HG03432 (cell line): ENCODE measurements around the gene HERC5.
"Not testable (repeated sequence)": the region's sequence is repeated elsewhere in the genome, so short reads cannot be mapped to it uniquely, and the experiment has no call there.

Source experiments
- ATAC-seq: cut with Tn5 transposase; IDR thresholded peaks from one replicate; pipeline ENCODE4 v1.9.1; 2021; ENCODE audit warnings: mild to moderate bottlenecking, moderate library complexity; ENCODE audit not compliant: unreplicated experiment

The HERC5 gene

DNA sequence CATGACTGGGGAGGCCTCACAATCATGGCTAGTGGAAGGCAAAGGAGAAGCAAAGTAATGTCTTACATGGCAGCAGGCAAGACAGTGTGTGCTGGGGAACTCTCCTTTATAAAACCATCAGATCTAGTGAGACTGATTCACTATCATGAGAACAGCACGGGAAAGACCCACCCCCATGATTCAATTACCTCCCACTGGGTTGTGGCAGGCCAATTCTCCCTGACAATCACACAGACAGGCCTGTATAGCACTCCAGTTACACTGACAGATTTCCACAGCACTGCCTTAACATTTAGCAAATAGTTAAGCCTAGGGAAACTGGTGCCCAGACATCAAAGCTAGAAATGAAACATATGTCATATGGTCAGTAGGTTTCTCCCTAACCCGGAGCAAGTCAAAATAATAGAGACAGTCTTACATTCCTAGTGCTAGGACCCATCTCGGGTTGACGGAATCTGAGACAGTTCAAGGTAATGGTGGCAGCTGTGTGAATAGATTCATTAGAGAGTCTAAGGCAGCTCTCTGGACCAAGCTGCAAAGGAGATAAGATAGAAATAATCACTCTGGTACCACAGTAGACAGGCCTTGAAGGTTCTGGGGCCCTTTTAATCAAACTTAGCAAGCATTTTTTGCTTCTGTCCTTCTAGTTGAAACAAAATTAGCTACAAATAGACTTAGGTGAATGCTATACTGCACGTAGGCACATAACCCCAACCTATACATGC is 9.4 kb upstream of the HERC5 start:
- no peak for ATAC-seq

DNA sequence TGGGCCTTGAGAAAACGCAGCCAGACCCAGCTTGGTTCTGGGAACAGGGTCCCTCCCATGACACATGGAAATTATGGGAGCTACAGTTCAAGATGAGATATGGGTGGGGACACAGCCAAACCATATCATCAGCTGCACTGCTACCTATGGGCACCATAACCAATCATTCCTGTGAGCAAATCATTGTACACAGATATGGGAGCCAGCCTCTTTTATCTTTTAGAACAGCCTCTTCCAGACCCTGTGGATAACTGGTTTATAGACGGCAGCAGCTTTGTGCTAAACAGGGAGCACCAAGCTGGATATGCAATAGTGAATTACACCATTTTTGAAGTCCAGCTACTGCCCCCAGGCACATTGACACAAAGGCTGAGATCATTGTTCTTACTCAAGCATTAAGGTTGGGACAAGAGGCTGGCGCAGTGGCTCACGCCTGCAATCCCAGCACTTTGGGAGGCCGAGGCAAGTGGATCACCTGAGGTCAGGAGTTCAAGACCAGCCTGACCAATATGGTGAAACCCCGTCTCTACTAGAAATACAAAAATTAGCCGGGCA is 8.6 kb upstream of the HERC5 start:
- not testable (repeated sequence) for ATAC-seq

DNA sequence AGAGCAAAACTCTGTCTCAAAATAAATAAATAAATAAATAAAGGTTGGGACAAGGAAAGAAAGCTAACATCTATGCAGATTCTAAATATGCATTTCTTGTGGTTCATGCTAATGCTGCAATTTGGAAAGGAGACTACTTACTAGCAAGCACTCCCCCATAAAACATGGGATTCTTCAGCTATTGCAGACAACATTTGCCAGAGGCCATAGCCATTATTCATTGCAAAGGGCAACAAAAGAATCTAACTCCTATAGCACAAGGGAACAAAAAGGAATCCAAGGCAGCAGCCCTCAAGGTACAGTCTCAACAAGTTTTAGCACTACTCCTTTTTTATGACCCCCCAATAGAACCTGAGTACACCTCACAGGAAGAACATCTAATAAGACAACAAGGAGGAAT is 8.0 kb upstream of the HERC5 start:
- ATAC-seq, result no peak

- no peak for ATAC-seq
Observed at GRCh38 chr4:88449290-88449689, 7.6 kb upstream of the HERC5 start.

DNA sequence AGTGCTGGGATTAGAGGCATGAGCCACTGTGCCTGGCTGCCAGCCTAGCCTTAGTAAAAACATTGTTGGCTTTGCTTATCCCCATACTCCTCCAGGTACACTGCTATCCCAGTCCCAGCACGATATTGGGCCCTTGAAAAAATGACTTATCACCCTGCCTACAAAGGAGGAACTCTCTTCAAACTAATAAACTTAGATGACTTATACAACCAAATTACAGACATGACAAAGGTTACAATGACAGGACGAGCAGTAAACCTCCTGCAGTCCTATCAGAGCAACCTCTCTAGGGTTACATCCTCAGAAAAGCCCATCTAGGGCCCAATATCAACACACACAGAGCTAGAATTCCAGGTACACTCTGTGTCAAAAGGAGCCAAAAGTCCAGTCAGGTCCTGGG is 5.7 kb upstream of the HERC5 start:
- no peak for ATAC-seq

DNA sequence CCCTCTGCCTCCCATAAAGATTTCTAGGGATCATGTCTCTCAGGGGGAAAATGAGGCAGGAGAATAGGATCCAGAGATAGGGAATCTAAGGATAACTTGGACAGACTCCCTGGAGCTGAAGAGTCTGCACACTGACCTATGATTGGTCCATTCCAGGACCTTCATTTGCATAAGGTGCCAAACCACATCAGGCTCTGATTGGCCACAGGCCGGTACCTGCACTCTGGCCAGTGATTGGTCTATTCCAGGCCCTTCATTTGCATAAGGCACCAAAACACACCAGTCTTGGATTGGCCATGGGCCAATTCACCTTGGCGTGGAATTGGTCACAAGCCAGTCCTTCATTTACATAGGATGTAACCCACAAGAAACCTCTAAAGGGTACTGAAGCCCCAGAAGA is 4.0 kb upstream of the HERC5 start:
- ATAC-seq, result no peak

DNA sequence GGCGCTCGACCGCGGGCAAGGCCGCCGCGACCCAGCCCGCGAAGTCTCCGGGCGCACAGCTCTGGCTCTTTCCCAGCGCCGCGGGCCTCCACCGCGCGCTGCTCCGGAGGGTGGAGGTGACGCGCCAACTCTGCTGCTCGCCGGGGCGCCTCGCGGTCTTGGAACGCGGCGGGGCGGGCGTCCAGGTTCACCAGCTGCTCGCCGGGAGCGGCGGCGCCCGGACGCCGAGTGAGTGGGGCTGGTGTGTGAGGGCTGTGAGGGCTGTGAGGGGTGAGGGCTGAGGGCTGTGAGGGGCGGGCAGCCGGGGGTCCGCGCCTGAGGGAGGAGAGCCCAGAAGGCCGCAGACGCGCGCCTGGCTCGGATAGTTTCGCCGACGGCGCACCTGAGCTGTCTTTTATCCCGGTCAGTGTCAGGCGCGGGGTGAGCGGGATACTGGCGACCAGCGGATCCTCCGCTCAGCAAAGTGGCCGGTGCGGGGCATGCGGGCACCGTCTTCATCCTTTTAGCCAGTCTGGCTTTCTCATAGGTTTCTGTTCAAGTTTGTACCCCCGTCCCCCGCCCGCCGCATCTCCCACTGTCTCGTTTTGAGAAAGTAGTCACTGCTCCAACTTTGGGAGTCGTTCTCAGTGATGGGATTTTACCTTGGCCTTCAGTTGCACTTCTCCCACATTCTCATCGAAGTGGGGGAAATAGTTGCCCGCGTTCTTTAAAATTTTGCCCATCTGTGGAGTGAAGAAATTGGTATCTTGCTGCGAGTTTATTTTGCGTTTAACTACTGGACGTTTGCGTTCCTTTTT is 586 bp downstream of the HERC5 start:
- peak; percentile 46 for ATAC-seq

- no peak for ATAC-seq
Observed at GRCh38 chr4:88458104-88458740, 1.3 kb downstream of the HERC5 start.

DNA sequence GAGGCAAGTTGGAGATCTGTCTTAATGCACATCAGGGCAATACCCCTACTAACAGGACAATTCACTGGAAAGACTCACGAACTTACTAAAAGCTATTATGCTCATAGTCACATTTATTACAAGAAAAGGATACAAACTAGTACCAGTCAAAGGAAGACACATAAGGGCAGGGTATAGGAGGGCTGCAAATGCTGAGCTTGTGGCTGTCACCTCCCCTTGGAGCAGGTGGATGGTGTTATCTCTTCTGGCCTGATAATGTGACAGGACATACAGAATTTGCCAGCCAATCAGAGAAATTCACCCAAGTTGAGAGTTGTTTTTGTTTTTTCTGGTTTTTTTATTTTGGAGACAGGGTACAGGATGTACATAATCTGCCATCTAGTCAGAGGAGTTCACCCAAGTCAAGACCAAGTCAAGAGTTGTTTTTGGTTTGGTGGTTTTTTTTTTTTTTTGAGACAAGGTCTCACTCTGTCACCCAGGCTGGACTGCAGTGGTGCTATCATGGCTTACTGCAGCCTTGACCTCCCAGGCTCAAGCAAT is 8.8 kb downstream of the HERC5 start:
- no peak for ATAC-seq

- ATAC-seq, result no peak
Observed at GRCh38 chr4:88467392-88467791, 10.5 kb downstream of the HERC5 start.

DNA sequence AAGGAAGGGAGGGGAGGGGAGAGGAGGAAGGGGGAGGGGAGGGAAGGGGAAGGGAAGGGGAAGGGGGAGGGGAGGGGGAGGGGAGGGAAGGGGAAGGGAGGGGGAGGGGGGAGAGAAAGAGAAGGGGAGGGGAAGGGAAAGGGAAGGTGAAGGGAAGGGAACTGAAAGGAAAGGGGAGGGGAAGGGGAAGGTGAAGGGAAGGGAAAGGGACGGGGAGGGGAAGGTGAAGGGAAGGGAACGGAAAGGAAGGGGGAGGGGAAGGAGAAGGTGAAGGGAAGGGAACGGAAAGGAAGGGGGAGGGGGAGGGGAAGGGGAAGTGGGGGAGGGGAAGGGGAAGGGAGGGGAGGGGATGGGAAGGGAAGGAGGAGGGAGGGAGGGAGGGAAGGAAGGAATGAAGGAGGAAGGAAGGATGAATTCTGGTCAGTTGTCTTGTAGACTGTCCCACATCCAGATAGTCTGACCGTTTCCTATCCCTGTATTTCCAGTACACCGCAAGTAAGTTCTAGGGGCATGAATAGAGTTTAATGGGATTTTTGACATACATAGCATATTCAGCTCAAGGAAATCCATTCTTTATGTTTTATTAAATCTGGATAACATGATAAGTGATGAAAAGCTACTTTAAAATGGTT is 20.4 kb downstream of the HERC5 start:
- ATAC-seq, result no peak

GRCh38 chr4:88478247-88478646 is 21.3 kb downstream of the HERC5 start:
- ATAC-seq, result no peak

DNA sequence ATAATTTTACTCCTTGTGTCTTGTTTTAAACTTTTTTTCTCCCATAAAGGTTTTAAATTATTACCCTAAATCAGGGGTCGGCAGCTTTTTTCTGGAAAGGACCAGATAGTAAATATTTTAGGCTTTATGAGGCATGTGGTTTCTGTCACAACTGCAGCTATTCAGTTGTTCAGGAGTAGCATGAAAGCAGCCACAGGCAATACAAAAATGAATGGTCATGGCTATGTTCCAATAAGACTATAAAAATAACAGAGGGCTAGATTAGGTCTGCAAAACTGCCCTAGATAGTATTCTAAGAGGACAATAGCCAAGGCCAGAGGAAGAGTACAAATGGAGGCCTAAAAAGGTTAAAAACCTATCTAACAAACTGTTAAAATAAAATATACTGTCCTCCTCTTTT is 24.6 kb downstream of the HERC5 start:
- no peak for ATAC-seq

GRCh38 chr4:88489100-88489761 is 32.3 kb downstream of the HERC5 start:
- ATAC-seq, result no peak

DNA sequence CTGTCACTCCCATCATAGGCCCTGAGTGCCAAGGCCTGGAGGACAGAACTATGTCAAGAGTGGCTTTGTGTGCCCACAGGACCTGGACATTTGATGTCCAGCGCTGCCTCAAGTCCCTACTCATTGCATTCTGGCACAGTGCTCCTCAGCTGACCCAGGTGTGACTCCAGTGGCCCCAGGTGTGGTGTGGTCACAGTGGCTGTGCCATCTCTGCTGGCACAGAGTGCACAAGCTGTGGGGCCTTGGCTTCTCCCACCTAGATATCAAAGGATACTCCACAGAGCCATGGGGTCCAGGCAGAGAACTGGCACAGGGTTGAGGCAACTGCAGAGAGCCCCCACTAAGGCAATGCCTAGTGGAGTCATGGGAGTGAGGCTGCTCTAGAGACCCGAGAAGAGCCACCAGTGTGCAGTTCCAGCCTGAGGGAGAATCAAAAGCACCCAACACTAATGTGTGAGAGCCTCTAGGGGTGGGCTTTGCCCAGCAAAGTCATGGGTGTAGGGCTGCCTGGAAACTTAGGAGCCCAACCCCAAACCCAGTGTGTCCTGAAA is 41.0 kb downstream of the HERC5 start:
- ATAC-seq, result no peak

GRCh38 chr4:88503344-88503743 is 46.4 kb downstream of the HERC5 start:
- no peak for ATAC-seq

DNA sequence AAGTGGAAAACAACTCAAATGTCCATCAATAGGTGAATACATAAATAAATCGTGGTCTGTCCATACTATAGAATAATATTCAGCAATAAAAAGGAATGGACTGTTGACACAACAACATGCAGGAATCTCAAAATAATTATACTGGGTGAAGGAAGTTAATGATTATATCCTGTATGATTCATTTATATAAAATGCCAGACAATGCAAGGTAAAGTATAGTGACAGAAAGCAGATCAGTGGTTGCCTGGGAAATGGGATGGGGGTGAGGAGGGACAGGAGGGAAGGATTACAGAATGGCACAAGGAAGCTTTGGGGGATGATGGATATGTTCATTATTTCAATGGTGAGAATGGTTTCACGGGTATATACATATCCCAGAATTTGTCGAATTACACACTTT is 54.3 kb downstream of the HERC5 start:
- no peak for ATAC-seq

GRCh38 chr4:88514557-88515511 is 57.9 kb downstream of the HERC5 start:
- ATAC-seq, result no peak

DNA sequence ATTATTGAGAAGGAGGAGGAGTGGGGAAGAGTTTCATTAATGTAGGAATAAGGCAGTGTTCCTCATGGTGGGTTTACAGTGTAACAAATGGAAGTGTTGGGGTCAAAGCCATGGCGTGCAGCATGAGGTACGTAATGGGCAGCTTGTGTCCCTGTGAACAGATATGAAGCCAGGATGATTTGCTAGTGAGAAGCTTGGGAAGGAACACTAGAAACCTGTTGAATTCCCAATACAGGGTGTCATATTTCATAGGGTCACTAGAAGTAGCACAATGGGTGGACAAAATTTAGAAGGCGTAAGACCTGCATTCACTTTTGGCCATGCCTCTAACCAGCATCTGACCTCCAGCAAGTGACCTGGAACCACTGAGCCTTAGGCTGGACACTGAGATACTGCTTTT is 59.8 kb downstream of the HERC5 start:
- no peak for ATAC-seq
